Keratinocyte (primary cell): Measurements from ENCODE around the gene CCDC66.

Experiments
- EZH2 ChIP-seq: IDR thresholded peaks from one replicate; pipeline ENCODE4 v1.6.1; 2012; ENCODE audit warnings: inconsistent platforms, mild to moderate bottlenecking, low read length, moderate library complexity
- TF ChIP-seq, protein P1 (sequence below), 3 experiments: IDR thresholded peaks in 1 of 3; conservative IDR thresholded peaks in 1 of 3; optimal IDR thresholded peaks in 1 of 3; 2 replicates in 2 of 3; 3 replicates in 1 of 3; pipeline versions ENCODE3 to v1.5.1; 2011; ENCODE audit warnings: low read length in 3 of 3, mild to moderate bottlenecking in 3 of 3, moderate library complexity in 2 of 3, control low read depth in 1 of 3, inconsistent platforms in 1 of 3; ENCODE audit not compliant: insufficient read depth in 2 of 3; ENCODE audit errors: extremely low read depth in 1 of 3

DNA sequence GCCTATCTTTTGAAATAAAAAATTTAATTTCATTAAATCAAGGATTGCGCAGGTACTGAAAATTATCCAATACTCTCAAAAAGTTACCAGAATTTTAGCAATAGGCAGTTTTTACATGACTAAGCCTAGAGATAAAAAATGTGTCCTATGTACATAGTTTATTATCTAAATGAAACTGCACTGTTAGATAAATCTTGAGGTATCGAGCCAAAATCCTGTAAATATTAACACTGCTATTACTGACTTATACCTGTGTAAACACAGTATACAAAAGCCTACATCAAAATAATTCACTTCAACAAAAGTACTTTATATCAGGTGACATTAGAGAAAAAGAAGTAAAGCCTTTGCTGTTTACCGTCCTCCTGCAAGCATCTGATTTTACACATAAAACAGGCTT lies 65.4 kb downstream of the CCDC66 start:
- TF ChIP-seq, protein P1, sequence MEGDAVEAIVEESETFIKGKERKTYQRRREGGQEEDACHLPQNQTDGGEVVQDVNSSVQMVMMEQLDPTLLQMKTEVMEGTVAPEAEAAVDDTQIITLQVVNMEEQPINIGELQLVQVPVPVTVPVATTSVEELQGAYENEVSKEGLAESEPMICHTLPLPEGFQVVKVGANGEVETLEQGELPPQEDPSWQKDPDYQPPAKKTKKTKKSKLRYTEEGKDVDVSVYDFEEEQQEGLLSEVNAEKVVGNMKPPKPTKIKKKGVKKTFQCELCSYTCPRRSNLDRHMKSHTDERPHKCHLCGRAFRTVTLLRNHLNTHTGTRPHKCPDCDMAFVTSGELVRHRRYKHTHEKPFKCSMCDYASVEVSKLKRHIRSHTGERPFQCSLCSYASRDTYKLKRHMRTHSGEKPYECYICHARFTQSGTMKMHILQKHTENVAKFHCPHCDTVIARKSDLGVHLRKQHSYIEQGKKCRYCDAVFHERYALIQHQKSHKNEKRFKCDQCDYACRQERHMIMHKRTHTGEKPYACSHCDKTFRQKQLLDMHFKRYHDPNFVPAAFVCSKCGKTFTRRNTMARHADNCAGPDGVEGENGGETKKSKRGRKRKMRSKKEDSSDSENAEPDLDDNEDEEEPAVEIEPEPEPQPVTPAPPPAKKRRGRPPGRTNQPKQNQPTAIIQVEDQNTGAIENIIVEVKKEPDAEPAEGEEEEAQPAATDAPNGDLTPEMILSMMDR (optimal IDR thresholded peaks at IDR 0.05 in 1 of 3, IDR thresholded peaks at IDR 0.05 in 1 of 3, conservative IDR thresholded peaks at IDR 0.05 in 1 of 3; ENCODE audit: extremely low read depth in 1 of 3, insufficient read depth in 2 of 3, low read length in 3 of 3): no peak
- no peak for TF ChIP-seq EZH2
